ENCODE measurements around the gene ATP5MC2. TPM values are rescaled to one million over a fixed set of nuclear protein-coding genes. Genes with fewer than 3 reads are reported as not detected.
"Not testable (repeated sequence)": the region's sequence is repeated elsewhere in the genome, so short reads cannot be mapped to it uniquely, and the experiment has no call there.

ATP5MC2 gene
- total RNA-seq, 1 experiment from 2014 or later = 957 TPM

DNA sequence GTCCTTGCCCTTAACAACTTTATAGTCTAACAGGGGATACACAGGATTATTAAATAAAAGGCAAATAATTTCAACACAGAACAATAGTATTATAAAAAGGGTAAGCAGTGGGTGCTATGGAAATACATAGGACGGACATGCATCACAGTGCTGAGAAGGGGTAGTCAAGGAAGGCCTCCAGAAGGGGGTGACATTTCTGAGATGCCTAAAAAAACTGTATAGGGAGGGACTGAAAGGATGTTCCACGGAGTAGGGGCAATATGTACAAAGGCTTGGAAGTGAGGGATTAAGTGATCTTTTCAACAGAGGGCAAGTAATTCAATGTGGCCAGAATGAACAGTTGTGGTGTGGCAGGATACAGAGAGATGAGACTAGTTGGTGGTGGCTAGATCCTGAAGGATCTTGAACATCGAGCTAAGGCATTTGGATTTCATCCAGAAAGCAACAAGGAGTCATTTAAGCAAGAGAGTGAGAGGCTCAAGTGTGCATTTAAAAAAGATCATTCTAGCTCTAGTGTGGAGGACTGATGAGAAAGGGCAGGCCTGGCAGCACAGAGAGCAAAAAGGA is 8.9 kb upstream of the ATP5MC2 start:
- Histone ChIP-seq H3K9me2 (replicated peaks; ENCODE audit: insufficient read depth, low read length) (no peaks in the 10 kb centered on the region), H3K27me3 (ENCODE audit: low read length) (no peaks in the 10 kb centered on the region), H2AFZ (ENCODE audit: low read length) (no peak overlapping the region), H3K4me1 (ENCODE audit: low read length) (no peaks in the 10 kb centered on the region), H4K20me1 (ENCODE audit: insufficient read depth, low read depth, low read length) (no peaks in the 10 kb centered on the region), H3K9me3 (ENCODE audit: low read length) (no peaks in the 10 kb centered on the region), H3K4me3 (ENCODE audit: low read length) (no peak overlapping the region), H3K27ac (ENCODE audit: low read length) (no peak overlapping the region), H3K9ac (ENCODE audit: low read length) (no peak overlapping the region), H3K79me2 (ENCODE audit: low read length) (no peaks in the 10 kb centered on the region), H3K36me3 (ENCODE audit: insufficient read depth, low read length) (no peaks in the 10 kb centered on the region), H3K4me2 (ENCODE audit: low read depth, low read length, poor library complexity, severe bottlenecking) (no peak overlapping the region)
- DNase-seq = no peak

DNA sequence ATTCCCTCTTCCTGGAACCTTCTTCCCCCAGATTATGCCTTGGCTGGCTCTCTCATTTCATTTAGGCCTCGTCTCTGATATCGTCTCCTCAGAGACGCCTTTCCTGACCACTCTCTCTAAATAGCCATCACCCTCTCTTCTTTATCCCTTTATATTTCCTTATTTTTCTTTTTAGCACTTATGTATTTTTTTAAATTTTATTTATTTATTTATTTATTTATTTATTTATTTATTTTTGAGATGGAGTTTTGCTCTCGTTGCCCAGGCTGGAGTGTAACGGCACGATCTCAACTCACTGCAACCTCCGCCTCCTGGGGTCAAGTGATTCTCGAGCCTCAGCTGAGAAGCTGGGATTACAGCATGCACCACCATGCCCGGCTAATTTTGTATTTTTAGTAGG is 8.1 kb upstream of the ATP5MC2 start:
- Histone ChIP-seq H3K4me1 (ENCODE audit: low read length) (peaks cover 4% of the 10 kb centered on the region), H4K20me1 (ENCODE audit: insufficient read depth, low read depth, low read length) (no peaks in the 10 kb centered on the region), H3K79me2 (ENCODE audit: low read length) (no peaks in the 10 kb centered on the region), H3K36me3 (ENCODE audit: insufficient read depth, low read length) (no peaks in the 10 kb centered on the region), H3K9me2 (replicated peaks; ENCODE audit: insufficient read depth, low read length) (no peaks in the 10 kb centered on the region), H3K9ac (ENCODE audit: low read length) (no peak overlapping the region), H3K4me3 (ENCODE audit: low read length) (no peak overlapping the region), H2AFZ (ENCODE audit: low read length) (no peak overlapping the region), H3K4me2 (ENCODE audit: low read depth, low read length, poor library complexity, severe bottlenecking) (no peak overlapping the region), H3K9me3 (ENCODE audit: low read length) (no peaks in the 10 kb centered on the region), H3K27ac (ENCODE audit: low read length) (no peak overlapping the region), H3K27me3 (ENCODE audit: low read length) (no peaks in the 10 kb centered on the region)
- DNase-seq = no peak

DNA sequence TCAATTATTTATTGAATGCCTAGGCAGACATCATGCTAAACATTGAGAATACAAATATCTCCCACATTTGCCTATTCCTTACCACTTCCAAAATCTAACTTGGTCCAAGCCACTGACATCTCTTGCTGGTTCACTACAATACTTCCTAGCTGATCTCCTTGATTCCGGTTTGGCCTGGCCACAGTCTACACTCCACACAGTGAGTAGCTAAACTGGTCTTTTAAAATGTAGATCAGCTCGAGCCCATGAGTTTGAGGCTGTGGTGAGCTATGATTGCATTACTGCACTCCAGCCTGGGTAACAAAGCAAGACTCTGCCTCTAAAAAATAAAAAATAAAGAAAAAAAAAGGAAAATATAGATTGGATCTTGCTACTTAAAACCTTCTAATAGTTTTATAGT is 7.6 kb upstream of the ATP5MC2 start:
- Histone ChIP-seq H3K79me2 (ENCODE audit: low read length) (no peaks in the 10 kb centered on the region), H3K4me3 (ENCODE audit: low read length) (no peak overlapping the region), H3K9me3 (ENCODE audit: low read length) (no peaks in the 10 kb centered on the region), H3K9me2 (replicated peaks; ENCODE audit: insufficient read depth, low read length) (no peaks in the 10 kb centered on the region), H3K36me3 (ENCODE audit: insufficient read depth, low read length) (no peaks in the 10 kb centered on the region), H3K4me2 (ENCODE audit: low read depth, low read length, poor library complexity, severe bottlenecking) (no peak overlapping the region), H3K9ac (ENCODE audit: low read length) (no peak overlapping the region), H4K20me1 (ENCODE audit: insufficient read depth, low read depth, low read length) (no peaks in the 10 kb centered on the region), H2AFZ (ENCODE audit: low read length) (no peak overlapping the region), H3K4me1 (ENCODE audit: low read length) (peaks cover 9% of the 10 kb centered on the region), H3K27ac (ENCODE audit: low read length) (no peak overlapping the region), H3K27me3 (ENCODE audit: low read length) (no peaks in the 10 kb centered on the region)
- DNase-seq = no peak

DNA sequence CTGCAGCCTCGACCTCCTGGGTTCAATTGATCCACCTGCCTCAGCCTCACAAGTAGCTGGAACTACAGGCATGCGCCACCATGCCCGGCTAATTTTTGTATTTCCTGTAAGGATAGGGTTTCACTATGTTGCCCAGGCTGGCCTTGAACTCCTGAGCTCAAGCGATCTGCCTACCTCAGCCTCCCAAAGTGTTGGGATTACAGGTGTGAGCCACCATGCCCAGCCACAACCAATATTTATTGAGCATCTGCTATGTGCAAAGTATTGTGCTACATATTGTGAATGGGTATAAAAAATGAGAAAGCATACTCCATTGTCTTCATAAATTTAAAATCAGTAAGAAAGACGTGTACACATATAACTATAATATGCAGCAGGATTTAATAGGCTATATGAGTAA is 4.2 kb upstream of the ATP5MC2 start:
- not testable (repeated sequence) for DNase-seq; H3K27me3 ChIP-seq (ENCODE audit: low read length); H3K9me2 ChIP-seq (replicated peaks; ENCODE audit: insufficient read depth, low read length); H4K20me1 ChIP-seq (ENCODE audit: insufficient read depth, low read depth, low read length); H3K4me2 ChIP-seq (ENCODE audit: low read depth, low read length, poor library complexity, severe bottlenecking); H3K9ac ChIP-seq (ENCODE audit: low read length); H3K9me3 ChIP-seq (ENCODE audit: low read length); H3K4me3 ChIP-seq (ENCODE audit: low read length); H3K27ac ChIP-seq (ENCODE audit: low read length); H2AFZ ChIP-seq (ENCODE audit: low read length); H3K79me2 ChIP-seq (ENCODE audit: low read length); H3K36me3 ChIP-seq (ENCODE audit: insufficient read depth, low read length)
- peaks cover 28% of the 10 kb centered on the region for H3K4me1 ChIP-seq (ENCODE audit: low read length)

- H3K4me3 ChIP-seq (ENCODE audit: low read length) = no peak overlapping the region
- peaks cover 10% of the 10 kb centered on the region for H3K36me3 ChIP-seq (ENCODE audit: insufficient read depth, low read length)
- H3K27me3 ChIP-seq (ENCODE audit: low read length) = no peaks in the 10 kb centered on the region
- H3K9me3 ChIP-seq (ENCODE audit: low read length) = no peaks in the 10 kb centered on the region
- no peaks in the 10 kb centered on the region for H3K9me2 ChIP-seq (replicated peaks; ENCODE audit: insufficient read depth, low read length)
- H3K9ac ChIP-seq (ENCODE audit: low read length) = 0 out of 2 replicates have a peak overlapping the region, but pooled peaks have one; percentile 78
- H3K79me2 ChIP-seq (ENCODE audit: low read length) = peaks cover 22% of the 10 kb centered on the region
- no peaks in the 10 kb centered on the region for H4K20me1 ChIP-seq (ENCODE audit: insufficient read depth, low read depth, low read length)
- peak overlapping the region; percentile 82 for H3K4me2 ChIP-seq (ENCODE audit: low read depth, low read length, poor library complexity, severe bottlenecking)
- H2AFZ ChIP-seq (ENCODE audit: low read length) = peak overlapping the region; percentile 95
- peaks cover 41% of the 10 kb centered on the region for H3K4me1 ChIP-seq (ENCODE audit: low read length)
- no peak for DNase-seq
- H3K27ac ChIP-seq (ENCODE audit: low read length) = no peak overlapping the region
These were observed 1.9 kb upstream of the ATP5MC2 start for GRCh38 chr12:53677800-53678148.

DNA sequence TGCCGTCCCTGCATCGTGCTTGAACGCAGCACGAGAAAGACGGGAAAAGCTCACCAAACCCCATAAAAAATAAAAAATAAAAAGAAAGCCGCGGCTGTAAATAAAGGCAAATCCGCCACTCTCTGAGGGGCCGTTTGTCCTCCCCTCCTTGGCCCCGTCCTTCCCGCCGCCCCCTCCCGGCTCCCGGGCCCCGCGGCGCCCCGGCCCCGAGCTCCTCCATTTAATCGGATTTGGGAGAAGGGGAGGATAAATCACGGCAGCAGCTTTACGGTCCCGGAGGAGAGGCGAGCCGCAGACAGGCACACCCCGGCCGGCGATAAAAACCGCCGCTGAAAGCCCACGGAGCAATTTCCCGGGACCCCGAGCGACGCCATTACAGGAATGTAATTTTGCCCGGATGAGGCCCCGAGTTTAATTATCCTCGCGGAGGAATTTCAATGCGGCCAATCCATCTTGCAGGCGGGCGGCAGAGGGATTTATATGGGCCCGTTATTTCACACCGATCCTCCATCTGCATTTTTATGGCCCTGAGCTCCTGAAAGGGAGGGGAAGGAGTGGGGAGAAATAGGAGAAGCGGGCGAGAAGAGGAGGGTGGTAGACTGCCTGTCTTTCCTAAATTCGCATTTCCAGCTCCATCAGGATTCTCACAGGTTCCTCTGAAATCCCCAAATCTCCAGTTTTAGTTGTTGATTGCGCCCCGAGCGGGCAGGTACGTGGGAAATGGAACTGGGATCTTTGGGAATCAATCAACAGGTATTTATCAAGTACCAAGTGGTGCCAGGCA is 1.3 kb upstream of the ATP5MC2 start:
- Histone ChIP-seq H3K4me3 (ENCODE audit: low read length) (peak overlapping the region; percentile 67), H2AFZ (ENCODE audit: low read length) (peak overlapping the region; percentile 95), H3K27ac (ENCODE audit: low read length) (no peak overlapping the region), H3K79me2 (ENCODE audit: low read length) (peaks cover 27% of the 10 kb centered on the region), H3K36me3 (ENCODE audit: insufficient read depth, low read length) (peaks cover 15% of the 10 kb centered on the region), H3K4me2 (ENCODE audit: low read depth, low read length, poor library complexity, severe bottlenecking) (peak overlapping the region; percentile 82), H3K9me3 (ENCODE audit: low read length) (no peaks in the 10 kb centered on the region), H3K9me2 (replicated peaks; ENCODE audit: insufficient read depth, low read length) (no peaks in the 10 kb centered on the region), H3K4me1 (ENCODE audit: low read length) (peaks cover 41% of the 10 kb centered on the region), H3K27me3 (ENCODE audit: low read length) (no peaks in the 10 kb centered on the region), H3K9ac (ENCODE audit: low read length) (peak overlapping the region; percentile 78), H4K20me1 (ENCODE audit: insufficient read depth, low read depth, low read length) (no peaks in the 10 kb centered on the region)
- no peak for DNase-seq

DNA sequence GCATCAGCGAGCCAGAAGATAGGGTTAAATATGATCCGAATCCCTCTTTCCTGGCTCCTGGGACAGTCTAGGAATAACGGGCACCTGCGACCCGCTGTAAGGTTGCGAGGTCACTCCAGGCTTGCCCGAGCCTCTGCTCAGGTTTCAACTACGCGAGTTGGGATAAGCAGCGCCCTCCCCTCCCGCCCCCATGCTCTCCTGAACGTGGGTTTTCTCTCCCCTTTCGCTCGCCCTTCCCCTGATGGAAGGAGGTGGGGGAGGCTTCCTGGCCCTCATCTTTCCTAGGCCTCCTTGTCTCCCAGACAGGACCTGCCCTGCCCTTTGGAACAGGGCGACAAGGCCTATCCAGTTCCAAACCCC is 753 bp upstream of the ATP5MC2 start:
- no peaks in the 10 kb centered on the region for H4K20me1 ChIP-seq (ENCODE audit: insufficient read depth, low read depth, low read length)
- no peaks in the 10 kb centered on the region for H3K9me3 ChIP-seq (ENCODE audit: low read length)
- H3K9ac ChIP-seq (ENCODE audit: low read length) = peak overlapping the region; percentile 78
- H3K36me3 ChIP-seq (ENCODE audit: insufficient read depth, low read length) = peaks cover 18% of the 10 kb centered on the region
- H3K4me1 ChIP-seq (ENCODE audit: low read length) = peaks cover 41% of the 10 kb centered on the region
- peak overlapping the region; percentile 82 for H3K4me2 ChIP-seq (ENCODE audit: low read depth, low read length, poor library complexity, severe bottlenecking)
- H3K27me3 ChIP-seq (ENCODE audit: low read length) = no peaks in the 10 kb centered on the region
- DNase-seq = no peak
- H3K9me2 ChIP-seq (replicated peaks; ENCODE audit: insufficient read depth, low read length) = no peaks in the 10 kb centered on the region
- H3K27ac ChIP-seq (ENCODE audit: low read length) = peak overlapping the region; percentile 58; the same call in 1 of the 2 replicates
- peak overlapping the region; percentile 95 for H2AFZ ChIP-seq (ENCODE audit: low read length)
- H3K4me3 ChIP-seq (ENCODE audit: low read length) = peak overlapping the region; percentile 67
- H3K79me2 ChIP-seq (ENCODE audit: low read length) = peaks cover 28% of the 10 kb centered on the region

DNA sequence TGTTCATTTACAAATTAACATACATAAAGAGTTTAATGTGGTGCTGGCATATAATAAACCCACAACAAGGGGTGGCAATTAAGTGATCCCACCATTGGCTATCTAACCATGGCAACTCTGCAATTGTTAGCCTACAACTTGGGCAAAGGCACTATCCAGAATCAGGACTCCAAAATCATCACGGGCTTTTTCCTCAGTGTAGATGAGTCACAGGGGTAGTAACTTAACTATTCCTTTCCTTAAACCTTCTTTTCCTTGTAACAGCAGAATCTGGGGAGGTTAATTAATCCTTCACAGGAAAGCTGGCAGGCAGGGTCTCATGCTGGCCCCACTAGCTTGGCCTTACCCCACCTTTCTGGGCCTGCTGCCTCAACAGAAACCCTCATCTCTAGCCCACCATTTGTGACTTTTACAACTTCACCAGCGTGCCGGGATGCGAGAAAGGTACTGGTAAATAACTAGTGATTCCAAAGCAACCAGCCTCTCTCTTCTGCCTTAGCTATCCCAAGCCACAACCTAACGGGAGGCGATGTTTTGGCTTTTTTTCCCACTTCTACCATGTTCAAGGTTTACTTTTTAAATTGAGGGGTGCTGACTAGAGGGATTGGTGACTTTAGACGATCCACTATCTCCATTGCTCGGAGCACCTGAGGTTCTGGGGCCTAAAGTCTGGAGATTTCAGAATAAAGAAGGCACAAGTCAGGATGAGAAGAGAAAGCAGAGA is 744 bp downstream of the ATP5MC2 start:
- Histone ChIP-seq H3K9me2 (replicated peaks; ENCODE audit: insufficient read depth, low read length) (no peaks in the 10 kb centered on the region), H3K36me3 (ENCODE audit: insufficient read depth, low read length) (peaks cover 30% of the 10 kb centered on the region), H4K20me1 (ENCODE audit: insufficient read depth, low read depth, low read length) (no peaks in the 10 kb centered on the region), H3K9me3 (ENCODE audit: low read length) (no peaks in the 10 kb centered on the region), H3K27ac (ENCODE audit: low read length) (peak overlapping the region; percentile 85), H3K4me1 (ENCODE audit: low read length) (peaks cover 41% of the 10 kb centered on the region), H3K27me3 (ENCODE audit: low read length) (no peaks in the 10 kb centered on the region), H3K4me3 (ENCODE audit: low read length) (peak overlapping the region; percentile 82), H3K4me2 (ENCODE audit: low read depth, low read length, poor library complexity, severe bottlenecking) (peak overlapping the region; percentile 96), H3K9ac (ENCODE audit: low read length) (peak overlapping the region; percentile 89), H2AFZ (ENCODE audit: low read length) (no peak overlapping the region), H3K79me2 (ENCODE audit: low read length) (peaks cover 35% of the 10 kb centered on the region)
- peak; percentile 57 for DNase-seq

Measured in Karpas-422 (cell line).